Measurements from ENCODE around the gene USP22. TPM values are rescaled to one million over a fixed set of nuclear protein-coding genes. Genes with fewer than 3 reads are reported as not detected.

The USP22 gene
- total RNA-seq, 1 donor from 2014 or later = 137 TPM

DNA sequence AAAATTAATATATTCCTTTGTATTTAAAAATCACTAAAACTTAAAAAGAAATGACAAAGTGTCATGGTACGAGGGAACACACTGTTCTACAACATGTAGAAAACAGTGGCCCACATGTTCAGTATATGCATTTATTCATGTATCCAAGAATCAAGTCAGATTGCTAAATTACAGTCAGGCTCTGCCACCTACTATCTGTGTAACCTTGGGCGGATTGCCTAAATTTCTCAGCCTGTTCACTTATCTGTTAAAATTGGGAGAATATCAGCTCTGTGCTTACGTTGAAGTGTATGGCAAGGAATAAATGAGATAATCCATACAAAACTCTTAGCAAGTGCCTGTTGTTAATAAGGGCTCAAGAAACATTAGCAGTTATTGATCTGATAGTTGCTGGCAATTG is 3.4 kb upstream of the USP22 start:
- DNase-seq = no peak

DNA sequence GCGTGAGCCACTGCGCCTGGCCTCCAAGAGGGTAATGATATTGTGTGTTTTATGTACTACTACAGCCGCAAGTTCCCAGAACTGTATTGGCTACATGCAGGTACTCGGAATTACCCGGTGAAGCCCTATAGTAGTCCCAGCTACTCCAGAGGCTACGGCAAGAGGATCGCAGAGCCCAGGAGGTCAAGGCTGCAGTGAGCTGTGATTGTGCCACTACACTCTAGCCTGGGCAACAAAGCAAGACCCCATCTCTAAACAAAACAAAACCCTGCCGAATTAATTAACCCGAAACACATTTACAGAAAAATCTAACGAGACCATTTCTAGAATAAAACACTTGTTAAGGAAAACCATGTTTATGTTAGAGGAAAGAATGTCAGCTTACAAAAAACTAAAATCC is 2.2 kb upstream of the USP22 start:
- DNase-seq = no peak

GRCh38 chr17:21043296-21044232 is 753 bp upstream of the USP22 start:
- DNase-seq = peak; percentile 99

GRCh38 chr17:21041741-21042457 is 912 bp downstream of the USP22 start:
- peak; percentile 90 for DNase-seq

- DNase-seq = peak; percentile 37
Measured at GRCh38 chr17:21039839-21040575, 2.8 kb downstream of the USP22 start.

DNA sequence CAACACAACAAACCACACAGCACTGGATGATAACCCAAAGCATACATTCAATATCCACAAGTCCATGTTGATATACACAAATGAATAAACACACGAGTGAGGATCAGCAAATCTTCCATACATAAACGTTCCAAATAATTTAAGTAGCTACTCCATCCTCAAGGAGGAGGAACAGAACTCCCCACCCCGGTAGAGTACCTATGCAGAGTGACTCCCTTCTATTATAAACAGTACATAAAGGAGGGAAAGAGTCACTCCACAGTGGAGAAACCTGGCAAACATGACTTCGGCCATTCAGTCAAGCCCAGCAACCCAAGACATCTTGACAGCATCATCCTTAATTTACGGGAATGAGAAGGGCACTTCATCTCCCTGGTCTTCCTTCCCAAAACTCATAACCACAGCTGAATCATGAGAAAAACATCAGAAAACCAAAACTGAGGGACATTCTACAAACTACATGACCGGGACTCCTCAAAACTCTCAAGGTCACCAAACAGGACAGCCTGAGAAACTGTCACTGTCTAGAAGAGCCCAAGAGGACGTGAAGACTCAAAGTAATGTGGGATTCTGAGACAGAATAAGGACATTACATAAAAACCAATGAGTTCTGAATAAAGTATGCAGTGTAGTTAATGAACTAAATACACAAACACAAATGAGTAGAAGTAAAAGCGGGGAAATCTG is 5.6 kb downstream of the USP22 start:
- no peak for DNase-seq

- no peak for DNase-seq
Measured at GRCh38 chr17:21036361-21036881, 6.4 kb downstream of the USP22 start.

DNA sequence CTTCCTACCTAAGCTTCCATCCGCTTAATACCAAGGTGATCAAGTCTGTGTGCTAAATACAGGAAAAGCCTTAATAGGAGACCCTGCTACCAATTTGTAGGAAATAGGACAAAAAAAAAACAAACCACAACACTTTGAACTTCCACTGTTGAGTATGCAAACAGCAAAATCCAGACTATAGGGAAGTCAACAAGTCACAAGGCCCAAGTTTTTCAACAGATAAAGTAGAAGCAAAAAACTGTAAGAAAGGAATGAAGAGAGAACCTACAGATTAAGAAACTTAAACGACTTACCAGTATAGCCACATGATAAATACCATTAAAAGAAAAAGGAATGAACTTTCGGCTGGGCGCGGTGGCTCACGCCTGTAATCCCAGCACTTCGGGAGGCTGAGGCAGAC is 7.4 kb downstream of the USP22 start:
- DNase-seq = no peak

- no peak for DNase-seq
Measured at GRCh38 chr17:21034340-21035235, 8.2 kb downstream of the USP22 start.

DNA sequence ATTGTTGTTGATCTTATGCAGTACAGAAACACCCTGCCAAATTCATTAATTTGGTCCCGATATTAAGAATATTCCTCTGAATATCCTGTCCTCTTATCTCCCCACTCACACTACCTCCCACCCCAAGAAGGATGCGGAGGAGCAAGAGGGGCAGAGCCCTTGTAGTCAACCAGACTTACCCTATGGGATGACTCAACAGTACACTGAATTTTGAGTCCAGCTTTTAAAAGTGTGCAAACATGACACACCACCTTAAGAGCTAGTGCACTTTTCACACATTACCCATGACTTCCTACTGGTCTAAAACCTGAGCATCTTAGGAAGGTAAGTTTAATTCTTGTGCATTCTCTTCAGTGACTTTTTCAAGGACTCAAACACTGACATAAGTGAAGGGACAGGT is 9.5 kb downstream of the USP22 start:
- DNase-seq = no peak

GRCh38 chr17:21031756-21032396 is 10.9 kb downstream of the USP22 start:
- no peak for DNase-seq

- DNase-seq = no peak
Measured at GRCh38 chr17:21030375-21030774, 12.4 kb downstream of the USP22 start.

GRCh38 chr17:21029515-21029914 is 13.3 kb downstream of the USP22 start:
- no peak for DNase-seq

- no peak for DNase-seq
Measured at GRCh38 chr17:21029036-21029435, 13.8 kb downstream of the USP22 start.

DNA sequence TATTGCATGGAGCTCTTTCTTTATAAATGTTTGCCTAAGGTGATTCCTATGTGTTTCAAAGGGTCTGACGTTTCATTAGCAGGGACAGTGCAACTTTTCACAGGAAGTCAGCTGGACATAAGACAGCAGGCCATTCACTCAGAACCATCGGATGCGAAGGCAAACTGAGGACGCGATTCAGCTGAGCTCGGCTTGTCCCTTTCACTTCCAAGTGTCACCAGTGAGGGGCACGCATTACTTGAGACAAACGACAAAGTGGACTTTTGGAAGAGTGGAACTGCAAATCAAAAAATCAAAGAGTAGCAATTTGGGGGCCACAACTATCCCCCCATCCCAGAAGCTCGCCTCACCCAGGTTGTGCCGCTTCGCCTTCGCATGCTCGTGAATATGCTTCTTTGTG is 14.6 kb downstream of the USP22 start:
- no peak for DNase-seq

- DNase-seq = no peak
Measured at GRCh38 chr17:21027031-21027430, 15.8 kb downstream of the USP22 start.

DNA sequence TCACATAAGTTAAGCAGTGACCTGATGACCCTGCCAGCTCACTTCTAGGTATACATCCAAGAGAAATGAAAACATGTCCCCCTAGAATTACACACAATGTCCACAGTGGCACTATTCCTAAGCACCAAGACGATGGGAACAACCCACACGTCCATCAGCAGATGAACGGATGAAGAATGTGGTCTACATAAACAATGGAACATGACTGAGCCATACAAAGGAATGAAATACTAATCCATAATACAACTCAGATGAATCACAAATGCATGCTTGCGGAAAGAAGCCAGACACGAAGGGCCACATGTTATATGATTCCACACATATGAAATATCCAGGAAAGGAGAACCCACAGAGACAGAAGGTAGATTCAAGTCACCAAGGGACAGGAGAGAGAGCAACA is 17.4 kb downstream of the USP22 start:
- DNase-seq = no peak

DNA sequence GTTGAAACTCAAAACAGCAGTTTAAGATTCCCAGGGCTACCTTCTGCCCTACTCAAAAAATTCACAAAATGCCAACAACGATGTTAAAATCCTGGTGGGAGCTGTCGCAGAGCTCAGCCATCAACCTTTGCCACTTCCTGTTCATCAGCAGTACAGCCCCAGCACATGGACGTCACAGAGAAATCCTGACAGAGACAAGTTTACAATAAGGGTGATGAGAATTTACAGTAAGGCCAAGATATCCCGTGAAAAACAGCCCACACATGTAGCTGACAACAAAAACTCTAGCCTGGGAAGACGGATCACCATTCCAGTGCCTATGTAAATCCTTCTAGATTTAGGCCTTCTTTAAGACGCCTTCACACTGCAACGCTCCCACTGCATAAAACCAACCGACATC is 18.8 kb downstream of the USP22 start:
- DNase-seq = no peak

GRCh38 chr17:21021208-21021803 is 21.5 kb downstream of the USP22 start:
- DNase-seq = no peak

DNA sequence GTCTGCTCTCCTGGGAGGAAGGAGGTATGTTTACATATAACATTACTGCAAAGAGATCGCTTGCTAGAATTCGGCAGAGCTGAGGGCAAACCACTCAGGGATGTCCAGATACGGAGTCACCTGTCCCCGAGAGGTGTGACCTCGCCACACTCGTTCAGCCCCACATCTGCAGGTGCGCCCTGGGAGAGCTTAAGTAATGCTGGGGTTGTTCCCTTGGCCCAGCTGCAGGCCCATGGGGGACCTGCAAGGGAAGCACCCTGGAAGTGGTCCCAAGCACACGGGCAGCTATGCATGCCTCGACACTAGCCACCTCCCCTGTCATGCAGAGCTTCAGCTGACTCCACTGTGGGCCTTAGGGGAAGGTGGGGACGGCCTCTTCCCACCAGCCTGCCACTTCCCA is 22.2 kb downstream of the USP22 start:
- no peak for DNase-seq

Measured in skin of body (tissue), 2 donors.